Mucosa of descending colon (tissue), 3 donors: ENCODE results near the gene BDKRB2. TPM values are rescaled to one million over a fixed set of nuclear protein-coding genes. Genes with fewer than 3 reads are reported as not detected.

ENCODE experiments used
- ATAC-seq: fragments of 200-7000 bp; cut with Tn5 transposase; one replicate; pipeline ENCODE4 v1.9.1; 2020; ENCODE audit warnings: mild to moderate bottlenecking, moderate library complexity
- DNase-seq, 3 donors: peaks; one replicate each; pipeline ENCODE4 v3.0.0-alpha.2; 2020
- H3K36me3 ChIP-seq: fragments of 200-600 bp; one replicate; pipeline ENCODE4 v1.8.0; 2021; ENCODE audit warnings: low read depth, mild to moderate bottlenecking
- H3K4me1 ChIP-seq: fragments of 200-600 bp; one replicate; pipeline ENCODE4 v1.8.0; 2021; ENCODE audit warnings: low read depth, mild to moderate bottlenecking
- H3K4me3 ChIP-seq: fragments of 200-600 bp; one replicate; pipeline ENCODE4 v1.8.0; 2021; ENCODE audit warnings: mild to moderate bottlenecking
- H3K9me3 ChIP-seq: fragments of 200-600 bp; one replicate; pipeline ENCODE4 v1.8.0; 2021; ENCODE audit warnings: mild to moderate bottlenecking
- intact Hi-C, 2 donors: fragments of 100-400 bp; cut with DNase I in 1 of 2; cut with micrococcal nuclease in 1 of 2; formaldehyde crosslinking; loops; one replicate each; pipeline versions ENCODE4 v1.11.0 to v1.11.1; 2022; cut with DNase I, micrococcal nuclease
- total RNA-seq, 3 donors: library from RNA; stranded (reverse); fragmentation: NEBNext Ultra II Directional in 2 of 3; extraction: Animal tissue kit (Norgen Biotek cat#: 25700) in 2 of 3; gene quantifications; one replicate each; pipeline versions ENCODE4 v1.2.1 to v1.2.4, GENCODE V29; 2021 to 2023
- TF ChIP-seq, protein P1 (sequence below): fragments of 200-600 bp; IDR thresholded peaks from one replicate; pipeline ENCODE4 v1.8.0; 2022; ENCODE audit warnings: antibody characterized with exemption, mild to moderate bottlenecking
- donor health status: DM: no; HTN: no; CAD: no; lungs with moderate emphysema.
- donor health status: DM: no; HTN: no; CAD: no.
- donor health status: DM: no; HTN: yes; CAD: no.

Gene BDKRB2
- total RNA-seq, 3 donors from 2014 or later, result 18.7 to 38.6 (median 25.4) TPM

DNA sequence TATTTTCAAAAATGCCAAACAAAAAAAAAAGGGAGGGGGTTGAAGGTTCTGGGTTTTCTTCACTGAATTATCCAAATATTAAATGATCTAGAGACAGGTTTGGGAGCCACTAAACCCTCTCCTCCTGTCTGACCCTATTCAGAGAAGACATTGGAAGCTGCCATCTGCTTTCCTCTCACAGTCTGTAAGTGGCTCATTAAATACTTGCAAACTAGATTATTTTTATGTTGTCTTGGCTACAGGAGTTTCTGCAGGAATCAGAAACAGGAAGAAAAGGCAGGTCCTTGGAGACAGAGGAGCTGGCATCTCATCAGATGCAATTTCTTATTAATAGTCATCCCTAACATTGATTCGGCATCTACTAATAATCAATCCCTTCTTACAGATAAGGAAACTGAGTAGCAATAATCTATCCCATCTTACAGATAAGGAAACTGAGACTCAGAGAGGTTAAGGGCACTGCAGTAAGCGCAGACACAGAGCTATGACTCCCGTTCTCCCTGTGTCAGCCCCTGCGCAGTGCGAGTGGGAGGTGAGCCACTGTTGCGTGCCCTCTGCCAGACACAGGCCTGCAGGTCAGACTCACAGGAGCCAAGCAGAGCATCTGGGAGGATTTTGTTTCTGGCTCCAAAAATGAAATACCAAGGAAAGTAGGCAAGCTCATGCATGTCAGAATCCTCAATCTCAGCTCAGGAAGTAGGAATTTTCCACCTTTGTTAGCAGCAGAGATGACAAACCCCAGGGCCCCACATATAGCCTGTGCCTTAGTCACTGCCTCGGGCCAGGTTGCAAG, 11.0 kb downstream of the BDKRB2 start:
- DNase-seq (no peak), ATAC-seq (no peak)
- Histone ChIP-seq H3K4me3 (no peak overlapping the region), H3K36me3 (no peaks in the 10 kb centered on the region), H3K9me3 (no peaks in the 10 kb centered on the region), H3K4me1 (no peaks in the 10 kb centered on the region)
- intact Hi-C loops, result no loop called here
- TF ChIP-seq, protein P1, sequence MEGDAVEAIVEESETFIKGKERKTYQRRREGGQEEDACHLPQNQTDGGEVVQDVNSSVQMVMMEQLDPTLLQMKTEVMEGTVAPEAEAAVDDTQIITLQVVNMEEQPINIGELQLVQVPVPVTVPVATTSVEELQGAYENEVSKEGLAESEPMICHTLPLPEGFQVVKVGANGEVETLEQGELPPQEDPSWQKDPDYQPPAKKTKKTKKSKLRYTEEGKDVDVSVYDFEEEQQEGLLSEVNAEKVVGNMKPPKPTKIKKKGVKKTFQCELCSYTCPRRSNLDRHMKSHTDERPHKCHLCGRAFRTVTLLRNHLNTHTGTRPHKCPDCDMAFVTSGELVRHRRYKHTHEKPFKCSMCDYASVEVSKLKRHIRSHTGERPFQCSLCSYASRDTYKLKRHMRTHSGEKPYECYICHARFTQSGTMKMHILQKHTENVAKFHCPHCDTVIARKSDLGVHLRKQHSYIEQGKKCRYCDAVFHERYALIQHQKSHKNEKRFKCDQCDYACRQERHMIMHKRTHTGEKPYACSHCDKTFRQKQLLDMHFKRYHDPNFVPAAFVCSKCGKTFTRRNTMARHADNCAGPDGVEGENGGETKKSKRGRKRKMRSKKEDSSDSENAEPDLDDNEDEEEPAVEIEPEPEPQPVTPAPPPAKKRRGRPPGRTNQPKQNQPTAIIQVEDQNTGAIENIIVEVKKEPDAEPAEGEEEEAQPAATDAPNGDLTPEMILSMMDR, result no peak

DNA sequence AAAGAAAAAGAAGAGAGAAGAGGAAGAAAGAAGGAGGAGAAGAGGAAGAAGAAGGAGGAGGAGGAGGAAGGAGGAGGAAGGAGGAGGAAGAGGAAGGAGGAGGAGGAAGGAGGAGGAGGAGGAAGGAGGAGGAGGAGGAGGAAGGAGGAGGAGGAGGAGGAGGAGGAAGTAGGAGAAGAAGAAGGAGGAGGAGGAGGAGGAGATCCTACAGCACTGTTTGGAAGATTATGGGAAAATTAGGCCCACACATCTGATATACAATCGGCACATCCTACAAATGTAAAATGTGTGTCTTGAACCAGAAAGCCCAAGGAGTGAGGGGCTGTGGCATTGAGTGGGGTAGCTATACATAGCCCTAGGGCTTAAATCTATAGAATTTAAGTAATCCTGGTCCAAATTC, 12.0 kb downstream of the BDKRB2 start:
- Histone ChIP-seq H3K9me3 (no peaks in the 10 kb centered on the region), H3K4me1 (no peaks in the 10 kb centered on the region), H3K4me3 (no peak overlapping the region), H3K36me3 (no peaks in the 10 kb centered on the region)
- DNase-seq (no peak), ATAC-seq (no peak)
- TF ChIP-seq, protein P1, result no peak
- intact Hi-C loops, result no loop called here

DNA sequence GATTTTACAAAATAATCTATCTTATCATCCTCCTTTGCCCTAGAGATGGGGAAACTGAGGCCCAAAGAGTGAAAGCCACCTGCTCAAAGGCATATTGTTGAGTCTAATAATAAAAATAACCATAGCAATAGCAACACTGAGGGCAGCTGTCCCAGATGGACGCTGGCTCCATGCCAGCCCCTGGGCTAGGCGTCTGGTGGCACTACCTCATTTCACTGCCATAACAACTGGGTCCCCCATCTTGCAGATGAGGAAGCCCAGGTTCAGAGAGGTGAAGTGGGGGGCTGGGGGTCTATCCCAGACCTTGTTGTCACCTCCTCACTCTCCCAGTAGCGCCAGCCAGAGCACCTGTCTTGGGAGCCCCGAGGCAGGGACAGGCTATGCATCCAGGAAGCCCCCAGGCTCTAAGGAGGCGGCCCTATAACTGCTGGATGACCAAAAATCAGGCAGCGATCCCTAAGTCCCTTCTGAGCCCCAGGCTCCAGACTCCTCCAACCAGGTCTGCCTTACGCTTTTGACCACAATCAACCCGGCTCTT, 12.8 kb downstream of the BDKRB2 start:
- intact Hi-C loops, result no loop called here
- Histone ChIP-seq H3K9me3 (no peaks in the 10 kb centered on the region), H3K4me3 (no peak overlapping the region), H3K36me3 (no peaks in the 10 kb centered on the region), H3K4me1 (no peaks in the 10 kb centered on the region)
- TF ChIP-seq, protein P1, result no peak
- ATAC-seq (no peak), DNase-seq (no peak)

DNA sequence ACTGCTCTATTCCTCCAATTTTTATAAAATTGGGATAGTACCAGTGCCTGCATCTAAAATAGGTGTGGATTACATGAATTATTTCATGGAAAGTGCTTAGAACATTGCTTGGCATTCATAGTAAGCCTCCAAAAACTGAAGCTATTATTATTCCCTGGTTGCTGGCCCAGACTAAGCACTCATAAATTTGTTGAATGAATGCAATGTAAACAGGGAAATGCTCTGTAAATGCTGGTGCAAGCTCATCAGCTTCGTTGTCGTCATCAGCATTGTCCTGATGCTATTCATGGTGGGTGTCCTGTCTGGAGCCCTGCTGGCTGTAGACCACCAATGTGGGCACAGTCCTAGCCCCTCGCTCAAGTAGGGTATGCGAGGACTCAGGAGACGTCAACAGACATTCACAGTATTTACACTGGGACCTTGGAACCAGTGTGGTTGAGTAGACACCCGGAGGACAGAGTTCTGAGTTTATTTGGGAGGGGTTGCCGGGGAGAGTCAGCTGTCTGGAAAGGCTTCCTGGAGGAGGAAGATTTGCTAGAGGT, 16.5 kb downstream of the BDKRB2 start:
- intact Hi-C loops, result no loop called here
- TF ChIP-seq, protein P1, result no peak
- ATAC-seq, result no peak
- Histone ChIP-seq H3K36me3 (no peaks in the 10 kb centered on the region), H3K4me3 (no peak overlapping the region), H3K9me3 (no peaks in the 10 kb centered on the region), H3K4me1 (peaks cover 23% of the 10 kb centered on the region)
- DNase-seq, result no peak

DNA sequence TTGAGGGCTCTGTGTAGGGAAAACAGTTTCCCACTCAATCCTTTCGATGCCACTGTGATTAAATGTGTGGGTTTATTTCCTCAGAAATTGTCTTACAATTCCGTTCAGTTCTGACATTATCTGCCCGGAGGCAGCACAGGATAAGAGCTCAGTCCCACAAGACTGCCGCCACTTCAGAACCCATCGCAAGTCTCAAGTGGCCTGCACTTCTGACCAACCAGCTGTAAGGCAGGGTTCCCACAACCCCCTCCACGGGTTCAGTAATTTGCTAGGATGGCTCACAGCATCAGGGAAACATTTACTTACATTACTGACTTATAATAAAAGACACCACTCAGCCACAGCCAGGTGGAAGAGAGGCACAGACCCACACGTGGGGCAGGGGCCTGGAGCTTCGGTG, 17.2 kb downstream of the BDKRB2 start:
- intact Hi-C loops, result no loop called here
- no peak for ATAC-seq

More for the DNA sequence above, 17.2 kb downstream of the BDKRB2 start:
- Histone ChIP-seq H3K4me1 (peaks cover 24% of the 10 kb centered on the region), H3K9me3 (no peaks in the 10 kb centered on the region), H3K36me3 (no peaks in the 10 kb centered on the region), H3K4me3 (no peak overlapping the region)
- DNase-seq, result no peak
- TF ChIP-seq, protein P1, result no peak
